GM18951 (cell line): ENCODE measurements around the gene LILRA5.
"Not testable (repeated sequence)": the region's sequence is repeated elsewhere in the genome, so short reads cannot be mapped to it uniquely, and the experiment has no call there.

ENCODE experiments used
- POLR2A ChIP-seq: IDR thresholded peaks from 4 replicates; pipeline ENCODE4 v1.6.1; 2011; ENCODE audit warnings: mild to moderate bottlenecking; ENCODE audit not compliant: insufficient read length, insufficient read depth; ENCODE audit errors: extremely low read depth
- in situ Hi-C: fragments of 300-500 bp; cut with MboI; formaldehyde crosslinking; loops from one replicate; pipeline ENCODE4 v1.12.0; 2022; ENCODE audit warnings: low sequenced_read_pairs, mixed read lengths, inconsistent platforms; ENCODE audit not compliant: unreplicated experiment

The LILRA5 gene

GRCh38 chr19:54339646-54340358, 26.8 kb upstream of the LILRA5 start:
- TF ChIP-seq POLR2A, result no peak
- in situ Hi-C loops, result no loop called here

GRCh38 chr19:54338521-54338920, 25.6 kb upstream of the LILRA5 start:
- no peak for TF ChIP-seq POLR2A
- in situ Hi-C loops, result no loop called here

DNA sequence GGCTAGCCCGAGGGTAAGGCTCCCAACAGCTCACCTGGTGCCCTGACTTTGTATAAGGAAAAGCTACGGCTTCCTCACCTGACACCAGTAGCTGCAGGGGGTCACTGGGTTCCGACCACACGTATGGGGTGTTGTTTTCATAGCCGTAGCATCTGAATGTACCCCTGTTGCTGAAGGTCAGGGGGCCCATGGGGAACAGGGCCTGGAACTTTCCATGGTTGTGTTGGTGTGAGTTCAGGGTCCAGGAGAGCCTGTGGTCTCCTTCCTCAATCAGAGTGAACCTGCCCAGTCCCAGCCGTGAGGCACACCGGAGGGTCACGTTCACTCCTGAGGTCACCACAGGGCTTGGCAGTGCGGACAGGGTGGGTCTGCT, 24.9 kb upstream of the LILRA5 start:
- no peak for TF ChIP-seq POLR2A
- in situ Hi-C loops, result no loop called here

- no peak for TF ChIP-seq POLR2A
- in situ Hi-C loops, result no loop called here
These were observed 24.2 kb upstream of the LILRA5 start for GRCh38 chr19:54336893-54337857.

GRCh38 chr19:54335979-54336892, 23.3 kb upstream of the LILRA5 start:
- no peak for TF ChIP-seq POLR2A
- in situ Hi-C loops, result no loop called here

DNA sequence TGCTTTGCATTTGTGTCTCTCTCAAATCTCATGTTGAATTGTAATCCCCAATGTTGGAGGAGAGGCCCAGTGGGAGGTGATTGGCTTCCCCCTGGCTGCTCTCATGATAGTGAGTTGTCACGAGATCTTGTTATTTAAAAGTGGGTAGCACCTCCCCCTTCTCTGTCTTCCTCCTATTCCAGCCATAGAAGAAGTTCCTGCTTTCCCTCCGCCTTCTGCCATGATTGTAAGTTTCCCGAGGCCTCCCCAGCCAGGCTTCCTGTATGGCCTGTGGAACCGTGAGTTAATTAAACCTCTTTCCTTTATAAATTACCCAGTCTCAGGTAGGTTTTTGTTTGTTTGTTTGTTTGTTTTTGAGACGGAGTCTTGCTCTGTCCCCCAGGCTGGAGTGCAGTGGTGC, 22.2 kb upstream of the LILRA5 start:
- no peak for TF ChIP-seq POLR2A
- in situ Hi-C loops, result no loop called here

- in situ Hi-C loops, result no loop called here
- TF ChIP-seq POLR2A, result no peak
These were observed 20.8 kb upstream of the LILRA5 start for GRCh38 chr19:54333586-54334298.

DNA sequence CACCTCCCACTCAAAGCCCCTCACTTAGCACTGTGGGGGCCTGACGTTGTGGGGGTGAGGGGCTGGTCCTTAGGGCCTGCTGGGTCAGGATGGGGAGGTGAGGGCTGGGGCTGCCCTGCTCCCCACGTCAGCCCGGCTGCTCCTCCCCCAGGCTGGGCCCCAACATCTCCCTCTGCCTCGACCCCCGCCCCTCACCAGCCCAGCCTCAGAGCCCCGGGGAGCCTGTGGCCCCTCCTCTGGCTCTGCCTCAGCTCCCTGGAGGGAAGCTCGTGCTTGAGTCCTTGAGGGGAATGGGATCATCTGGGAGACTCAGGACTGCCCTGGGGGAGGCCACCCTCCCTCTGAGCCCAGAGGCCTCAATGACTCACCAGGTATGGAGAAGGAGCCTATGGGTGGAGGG, 19.2 kb upstream of the LILRA5 start:
- TF ChIP-seq POLR2A, result no peak
- in situ Hi-C loops, result no loop called here

GRCh38 chr19:54331626-54332025, 18.7 kb upstream of the LILRA5 start:
- in situ Hi-C loops, result no loop called here
- no peak for TF ChIP-seq POLR2A

DNA sequence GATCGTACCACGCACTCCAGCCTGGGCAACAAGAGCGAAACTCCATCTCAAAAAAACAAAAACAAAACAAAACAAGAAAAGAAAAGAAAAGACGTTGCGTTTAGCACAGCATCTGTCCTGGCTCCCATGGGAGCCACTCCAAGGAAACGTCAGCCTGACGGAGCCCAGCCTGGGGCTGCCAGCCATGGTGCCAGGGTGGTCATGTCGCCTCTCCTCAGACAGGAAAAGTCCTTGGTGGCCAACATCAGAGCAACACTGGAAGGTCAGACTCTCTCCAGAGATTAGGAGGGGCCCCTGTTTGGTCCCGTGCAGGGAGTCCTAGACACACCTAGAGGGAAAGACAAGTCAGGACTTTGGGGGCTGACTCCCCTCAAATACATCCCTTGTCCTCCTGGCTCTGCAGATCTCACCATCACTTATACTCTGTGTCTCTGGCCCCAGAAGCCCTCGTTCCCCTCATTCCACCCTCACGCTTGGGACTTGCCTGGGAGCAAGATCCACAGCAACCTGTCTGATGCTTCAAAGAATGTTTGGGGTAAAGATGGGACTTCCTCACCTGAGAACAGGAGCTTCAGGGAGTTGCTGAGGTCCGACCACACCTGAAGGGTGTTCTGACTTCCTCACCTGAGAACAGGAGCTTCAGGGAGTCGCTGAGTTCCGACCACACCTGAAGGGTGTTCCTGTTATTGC, 16.7 kb upstream of the LILRA5 start:
- in situ Hi-C loops, result no loop called here
- no peak for TF ChIP-seq POLR2A

GRCh38 chr19:54328781-54329180, 15.8 kb upstream of the LILRA5 start:
- in situ Hi-C loops, result not testable (repeated sequence)

DNA sequence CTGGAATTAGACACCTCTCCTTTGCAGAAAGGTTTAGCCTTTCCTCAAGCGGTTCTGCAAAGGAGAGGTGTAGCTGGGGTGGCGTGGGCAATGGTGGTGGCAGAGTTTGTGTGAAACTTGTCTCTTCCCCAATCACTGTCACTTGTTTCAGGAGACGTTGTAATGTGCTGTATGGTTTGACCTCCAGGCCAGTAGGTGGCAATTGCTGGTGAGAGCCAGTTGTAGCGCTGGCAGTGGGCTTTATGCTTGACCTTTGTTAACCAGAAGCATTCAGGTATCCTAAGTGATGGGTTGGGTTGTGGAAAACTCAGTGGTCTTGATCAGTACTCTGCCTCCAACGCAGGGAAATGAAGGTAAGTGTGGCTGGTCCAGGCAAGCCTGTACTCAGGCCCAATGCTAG, 12.7 kb upstream of the LILRA5 start:
- TF ChIP-seq POLR2A, result no peak

More for the DNA sequence above, 12.7 kb upstream of the LILRA5 start:
- in situ Hi-C loops, result no loop called here
